Measurements from ENCODE around the gene KAZN.
"Not testable (repeated sequence)": the region's sequence is repeated elsewhere in the genome, so short reads cannot be mapped to it uniquely, and the experiment has no call there.

The KAZN gene

DNA sequence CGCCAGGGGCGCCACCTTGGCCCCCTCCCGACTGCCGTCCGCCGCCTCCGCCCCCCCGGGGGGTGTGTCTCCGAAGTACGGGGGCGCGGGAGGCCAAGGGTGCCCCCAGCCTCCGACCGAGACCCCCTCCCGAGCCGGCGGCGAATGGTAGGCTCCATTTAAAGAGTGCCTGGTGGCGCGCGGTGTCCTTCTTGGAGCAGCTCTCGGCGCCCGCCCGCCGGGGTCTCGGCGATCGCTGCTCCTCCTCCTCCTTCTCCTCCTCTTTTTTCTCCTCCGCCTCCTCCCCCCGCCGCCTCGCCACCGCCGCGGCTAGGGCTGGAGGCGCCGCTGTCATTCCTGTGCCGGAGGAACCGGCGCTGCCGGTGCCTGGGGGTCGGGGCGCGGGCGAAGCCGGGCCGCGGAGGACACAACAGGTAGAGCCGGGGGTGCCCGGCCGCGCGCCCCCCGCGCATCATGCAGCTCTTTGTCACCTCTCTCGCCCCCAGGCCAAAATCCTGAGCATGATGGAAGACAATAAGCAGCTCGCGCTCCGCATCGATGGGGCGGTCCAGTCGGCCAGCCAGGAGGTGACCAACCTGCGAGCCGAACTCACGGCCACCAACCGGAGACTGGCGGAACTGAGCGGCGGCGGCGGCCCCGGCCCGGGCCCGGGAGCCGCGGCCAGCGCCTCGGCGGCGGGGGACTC is at the start of gene KAZN:
KAZN (plus strand) TSS at position 188 of the 685 bp plus-strand sequence.
- FAIRE-seq = no peak

DNA sequence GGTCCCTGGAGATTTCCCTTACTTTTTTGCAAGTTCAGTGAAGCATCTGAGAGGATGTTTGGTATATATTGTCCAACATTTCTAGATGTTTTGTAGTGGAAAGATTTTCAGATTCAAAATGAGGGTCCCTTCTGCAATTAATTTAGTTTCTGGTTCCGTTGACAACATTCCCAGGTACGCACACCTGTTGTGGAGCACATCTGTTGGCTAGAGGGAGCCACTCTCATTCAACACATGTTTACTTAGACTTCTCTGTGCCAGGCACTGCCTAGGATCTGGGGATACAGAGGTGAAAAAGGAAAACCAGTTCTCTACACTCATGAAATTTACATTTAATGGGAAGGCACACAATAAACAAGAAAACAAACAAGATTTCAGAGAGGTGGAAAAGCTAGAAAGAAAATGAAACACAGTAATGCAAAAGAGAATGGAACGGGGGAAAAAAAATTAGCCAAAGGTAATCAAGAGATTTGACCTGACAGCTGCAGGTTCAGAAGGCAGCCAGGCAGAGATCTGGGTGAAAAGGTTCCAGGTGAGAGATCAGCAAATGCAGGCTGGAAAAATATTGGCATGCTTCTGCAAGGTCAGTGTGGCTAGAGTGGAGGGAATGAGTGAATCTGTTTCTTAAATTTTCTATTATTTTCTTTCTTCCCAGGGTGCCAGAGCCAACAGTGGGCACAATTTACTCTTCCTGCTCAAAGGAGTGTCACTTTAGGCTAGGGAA is 48.4 kb upstream of the KAZN start:
- no peak for FAIRE-seq

DNA sequence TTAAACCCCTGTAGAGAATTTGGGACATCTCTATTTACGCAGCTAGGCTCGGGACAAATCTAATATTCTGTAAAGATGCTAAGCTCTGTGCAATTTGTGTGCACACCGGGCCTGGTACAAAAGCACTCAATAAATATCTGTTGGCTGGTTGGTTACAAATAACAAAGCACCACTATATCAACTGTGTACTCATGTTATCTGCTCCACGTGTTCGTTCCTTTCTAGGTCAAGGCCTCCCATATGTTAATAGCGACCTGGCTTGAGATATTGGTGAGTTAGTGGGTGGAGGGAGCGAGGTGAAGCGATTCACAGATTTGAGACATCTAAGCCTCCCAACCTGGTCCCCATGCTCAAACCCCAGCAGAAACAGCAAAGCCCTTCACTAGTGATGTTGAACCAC is 47.1 kb upstream of the KAZN start:
- FAIRE-seq = no peak

GRCh38 chr1:14552246-14552965 is 46.1 kb upstream of the KAZN start:
- no peak for FAIRE-seq

DNA sequence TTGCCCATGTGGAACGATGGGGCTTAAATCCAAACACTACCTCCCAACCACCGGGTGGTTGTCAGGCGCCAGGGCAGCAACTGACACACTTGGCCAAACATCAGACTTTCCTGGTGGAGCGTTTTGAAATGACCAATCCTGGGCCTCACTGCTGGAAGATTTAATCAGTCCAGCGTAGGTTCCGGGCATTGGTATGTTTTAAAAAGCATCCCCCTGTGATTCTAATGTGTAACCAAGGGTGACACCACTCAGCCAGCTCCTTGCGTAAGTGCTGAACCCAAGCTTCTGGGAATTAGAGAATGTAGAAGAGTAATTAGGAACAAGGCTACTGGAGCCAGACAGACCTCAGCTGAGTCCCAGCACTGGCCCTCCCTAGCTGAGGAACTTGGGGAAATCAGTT is 44.8 kb upstream of the KAZN start:
- no peak for FAIRE-seq

GRCh38 chr1:14555091-14555490 is 43.4 kb upstream of the KAZN start:
- FAIRE-seq = no peak

- no peak for FAIRE-seq
Measured at GRCh38 chr1:14561014-14561693, 37.3 kb upstream of the KAZN start.

DNA sequence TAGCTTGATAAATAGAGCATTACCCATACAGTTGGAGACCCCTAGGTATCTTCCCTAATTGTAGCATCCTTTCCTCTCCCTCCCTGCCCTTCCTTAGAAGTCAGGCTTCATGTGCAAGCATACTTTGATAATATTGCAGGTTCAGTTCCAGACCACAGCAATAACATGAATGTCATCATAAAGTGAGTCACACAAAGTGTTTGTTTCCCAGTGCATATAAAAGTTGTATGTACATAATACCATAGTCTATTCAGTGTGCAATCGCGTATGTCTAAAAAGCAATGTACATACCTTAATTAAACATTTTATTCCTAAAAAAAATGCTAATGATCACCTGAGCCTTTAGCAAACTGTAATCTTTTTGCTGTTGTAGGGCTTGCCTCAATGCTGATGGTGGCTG is 33.4 kb upstream of the KAZN start:
- no peak for FAIRE-seq

DNA sequence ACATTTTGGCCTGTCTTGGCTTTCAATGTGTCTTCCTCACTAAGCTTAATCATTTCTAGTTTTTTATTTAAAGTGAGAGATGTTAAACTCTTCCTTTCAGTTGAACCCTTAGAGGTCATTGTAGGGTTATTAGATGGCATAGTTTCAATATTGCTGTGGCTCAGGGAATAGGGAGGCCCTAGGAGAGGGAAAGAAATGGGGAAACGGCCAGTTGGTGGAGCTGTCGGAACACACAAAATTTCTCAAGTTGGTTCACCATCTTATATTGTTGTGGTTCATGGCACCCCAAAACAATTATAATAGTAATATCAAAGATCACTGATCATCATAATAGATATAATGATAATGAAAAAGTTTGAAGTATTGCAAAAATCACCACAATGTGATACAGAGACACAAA is 31.4 kb upstream of the KAZN start:
- FAIRE-seq = no peak

GRCh38 chr1:14567903-14568302 is 30.6 kb upstream of the KAZN start:
- FAIRE-seq = no peak

DNA sequence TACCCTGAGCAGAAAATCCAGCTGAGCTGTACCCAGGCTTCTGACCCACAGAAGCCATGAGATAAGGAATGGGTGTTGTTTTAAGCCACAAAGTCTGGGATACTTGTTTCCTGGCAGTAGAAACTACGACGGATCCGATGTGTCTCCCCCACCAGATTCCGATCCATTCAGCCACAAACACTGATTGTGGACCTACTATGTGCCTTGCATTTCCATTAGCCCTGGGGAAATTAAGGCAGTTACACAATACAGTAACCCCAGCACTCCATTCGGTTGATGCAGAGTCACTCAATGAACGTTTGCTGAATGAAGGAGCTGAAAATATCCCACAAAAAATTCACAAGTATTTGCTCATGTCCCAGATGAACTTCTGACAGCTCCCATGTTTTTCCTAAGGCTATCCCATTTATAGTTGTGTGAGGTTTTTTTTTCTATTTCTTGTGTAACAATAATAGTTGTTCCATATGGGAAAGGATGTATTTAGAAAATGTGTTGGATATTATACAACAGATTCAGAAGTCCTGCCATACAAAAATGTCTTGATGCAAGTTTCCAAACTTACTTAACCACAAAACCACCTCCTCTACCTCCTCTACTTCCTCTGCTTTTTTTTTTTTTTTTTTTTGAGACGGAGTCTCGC is 29.6 kb upstream of the KAZN start:
- no peak for FAIRE-seq

GRCh38 chr1:14570514-14570913 is 28.0 kb upstream of the KAZN start:
- no peak for FAIRE-seq

DNA sequence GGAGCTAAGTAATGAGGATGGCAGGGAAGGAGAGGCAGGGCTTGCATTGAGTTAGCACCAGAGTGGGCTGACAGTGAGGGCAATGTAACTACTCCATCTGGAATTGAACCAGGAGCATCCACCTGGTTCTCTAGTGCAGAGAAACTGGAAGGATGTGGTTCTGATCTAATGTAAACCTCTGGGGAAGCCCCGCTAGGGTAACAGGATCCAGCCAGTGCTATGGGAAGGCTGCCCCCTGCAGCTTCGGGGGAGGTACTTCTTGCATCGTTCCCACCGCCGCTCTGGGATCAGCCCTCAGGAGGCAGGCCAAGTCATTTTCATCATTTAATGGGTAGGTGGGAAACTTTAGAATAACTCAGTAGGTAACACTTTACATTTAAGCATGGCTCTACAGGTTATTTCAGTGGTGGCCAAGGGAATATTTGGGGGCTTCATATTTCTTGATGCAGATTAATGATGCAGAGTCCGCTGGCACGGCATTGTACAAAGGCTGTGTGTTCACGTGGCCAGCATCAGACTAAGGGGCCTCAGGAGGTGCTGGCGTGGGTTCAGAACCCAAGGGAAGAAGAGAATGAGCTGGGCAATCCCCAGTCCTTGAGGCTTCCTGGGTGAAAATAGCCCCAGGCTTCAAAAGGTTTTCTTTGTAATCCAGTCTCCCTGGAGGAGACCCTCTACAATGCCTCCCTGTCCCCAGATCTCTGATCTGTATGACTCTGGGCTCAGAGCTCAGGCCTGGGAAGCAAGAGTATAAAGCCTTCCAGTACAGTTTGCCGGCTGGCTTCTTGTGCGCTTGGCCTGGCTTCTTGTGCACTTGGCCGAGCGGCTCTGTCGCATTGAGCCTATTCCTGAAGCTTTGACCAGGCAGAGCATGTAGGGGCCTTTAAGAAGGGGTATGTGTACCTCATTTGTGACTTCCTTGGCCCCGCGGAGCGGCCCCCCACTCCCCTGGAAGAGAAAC is 26.4 kb upstream of the KAZN start:
- FAIRE-seq = no peak

DNA sequence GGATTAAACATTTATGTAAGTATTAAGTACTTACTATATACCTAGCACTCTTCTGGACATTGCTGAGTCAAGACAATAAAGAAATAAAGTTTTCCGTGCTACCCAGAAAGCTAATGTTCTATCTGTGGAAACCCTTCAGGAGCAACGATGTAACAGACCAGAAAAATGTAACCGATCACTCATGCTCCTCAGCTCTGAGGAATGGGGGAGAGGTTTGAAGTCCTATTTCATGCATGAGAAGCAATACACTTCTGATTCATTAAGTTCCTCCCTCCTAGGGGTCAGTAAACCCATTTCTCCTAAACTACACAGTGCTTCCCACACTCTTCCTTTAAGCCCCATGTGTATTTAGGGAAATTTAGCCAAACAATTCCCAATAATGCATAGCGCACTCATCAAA is 25.6 kb upstream of the KAZN start:
- no peak for FAIRE-seq

- FAIRE-seq = no peak
Measured at GRCh38 chr1:14576155-14576554, 22.3 kb upstream of the KAZN start.

DNA sequence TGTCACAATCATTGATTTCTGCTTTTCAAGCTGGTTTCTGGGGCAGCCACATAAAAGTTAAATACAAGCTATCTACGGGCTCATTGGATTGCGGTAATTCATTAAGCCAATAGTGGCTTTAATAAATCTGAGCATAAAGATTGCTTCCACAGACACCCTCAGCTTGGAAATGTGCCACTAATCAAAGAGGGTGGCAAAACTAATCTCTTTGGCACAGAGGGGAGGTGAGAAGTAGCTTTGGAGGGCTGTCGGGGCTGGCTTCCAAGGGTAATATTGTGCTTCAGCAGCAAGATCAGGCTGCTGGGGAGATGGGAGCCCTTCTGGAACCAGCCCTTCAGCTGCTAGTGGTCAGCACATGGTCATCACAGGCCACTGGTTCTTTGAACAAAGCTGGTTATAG is 21.2 kb upstream of the KAZN start:
- no peak for FAIRE-seq

- FAIRE-seq = no peak
Measured at GRCh38 chr1:14578156-14578555, 20.3 kb upstream of the KAZN start.

DNA sequence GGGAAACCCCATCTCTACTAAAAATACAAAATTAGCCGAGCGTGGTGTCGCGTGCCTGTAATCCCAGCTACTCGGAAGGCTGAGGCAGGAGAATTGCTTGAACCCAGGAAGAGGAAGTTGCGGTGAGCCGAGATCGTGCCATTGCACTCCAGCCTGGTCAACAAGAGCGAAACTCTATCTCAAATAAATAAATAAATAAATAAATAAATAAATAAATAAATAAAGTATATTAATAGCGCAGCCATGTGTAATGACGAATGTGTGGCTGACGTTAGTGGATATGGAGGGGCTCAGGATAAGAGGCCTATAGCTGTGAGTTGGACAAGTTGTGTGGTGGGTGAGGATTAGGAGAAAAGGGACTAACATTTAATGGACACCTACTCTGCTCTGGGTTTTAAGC is 18.2 kb upstream of the KAZN start:
- not testable (repeated sequence) for FAIRE-seq

DNA sequence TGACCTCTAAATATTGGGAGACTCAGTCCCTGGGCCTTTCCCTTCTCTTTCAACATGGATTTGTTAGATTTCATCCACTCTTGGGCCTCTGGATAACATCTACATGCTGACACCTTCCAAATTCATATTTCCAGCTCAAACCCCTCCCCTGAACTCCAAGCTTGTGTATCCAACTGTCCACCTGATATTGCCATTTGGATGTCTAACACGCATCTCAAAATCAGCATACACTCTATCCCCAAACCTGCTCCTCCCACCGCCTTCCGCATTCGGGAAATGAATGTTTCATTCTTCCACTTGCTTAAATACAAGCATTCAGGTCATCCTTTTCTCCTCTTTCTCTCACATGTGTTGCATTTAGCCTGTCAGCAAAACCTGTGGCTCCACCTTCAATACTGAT is 17.5 kb upstream of the KAZN start:
- no peak for FAIRE-seq

DNA sequence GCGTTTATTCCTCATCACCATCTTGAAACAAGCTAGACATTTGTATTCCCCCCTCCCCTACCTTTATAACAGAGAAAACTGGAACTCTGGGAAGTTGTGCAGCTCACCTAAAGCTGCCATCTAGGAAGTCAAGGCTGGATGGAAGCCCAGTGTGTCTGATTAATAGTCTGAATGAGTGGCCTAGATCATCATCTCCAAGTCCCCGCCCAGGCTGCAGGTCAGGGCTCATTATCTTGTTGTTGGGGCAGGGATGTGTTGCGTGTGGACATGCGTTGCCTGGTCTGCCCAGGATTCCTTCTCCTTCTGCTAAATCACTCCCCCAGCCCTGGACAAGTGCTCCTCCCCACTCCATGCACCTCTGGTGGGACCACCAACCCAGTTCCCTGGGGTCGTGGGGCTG is 14.7 kb upstream of the KAZN start:
- FAIRE-seq = no peak

DNA sequence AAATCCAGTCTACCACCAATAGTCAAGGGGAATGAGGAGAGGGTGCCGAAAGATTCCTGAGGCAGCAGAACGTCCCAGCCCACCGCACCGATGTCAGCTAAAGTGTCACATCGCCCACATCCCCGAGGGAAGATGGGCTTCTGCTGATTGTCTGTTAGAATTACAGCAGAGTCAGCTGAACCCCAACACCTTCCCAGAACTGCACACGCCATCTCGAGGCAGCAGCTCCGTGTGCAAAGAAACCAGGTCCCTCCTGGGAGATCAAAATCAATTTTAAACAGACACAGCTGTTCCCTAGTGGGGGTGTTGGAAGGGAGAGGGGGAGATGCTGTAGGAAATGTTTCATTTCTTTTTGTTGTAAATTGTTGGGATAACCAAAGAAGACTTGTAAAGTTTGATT is 12.8 kb upstream of the KAZN start:
- no peak for FAIRE-seq
